Adrenal gland (tissue), 5 donors: ENCODE measurements around the gene PRRC2B.

Experiments used
- POLR2A ChIP-seq, 2 donors: fragments of 450-650 bp; IDR thresholded peaks; one replicate each; pipeline ENCODE4 v1.6.1; 2017; ENCODE audit warnings: antibody characterized with exemption in 2 of 2, mild to moderate bottlenecking in 2 of 2, moderate library complexity in 1 of 2
- TF ChIP-seq, protein P1 (sequence below), 6 experiments: fragments of 450-650 bp in 4 of 6; fragments of 200-600 bp in 2 of 6; sonication (generic) in 1 of 6; IDR thresholded peaks; 1 replicate in 5 of 6; 2 replicates in 1 of 6; pipeline versions ENCODE4 v1.5.1 to v1.8.0; 2016 to 2021; ENCODE audit warnings: antibody characterized with exemption in 6 of 6, mild to moderate bottlenecking in 2 of 6, moderate library complexity in 1 of 6
- donor health status: DM: no; HTN: no; CAD: no.

DNA sequence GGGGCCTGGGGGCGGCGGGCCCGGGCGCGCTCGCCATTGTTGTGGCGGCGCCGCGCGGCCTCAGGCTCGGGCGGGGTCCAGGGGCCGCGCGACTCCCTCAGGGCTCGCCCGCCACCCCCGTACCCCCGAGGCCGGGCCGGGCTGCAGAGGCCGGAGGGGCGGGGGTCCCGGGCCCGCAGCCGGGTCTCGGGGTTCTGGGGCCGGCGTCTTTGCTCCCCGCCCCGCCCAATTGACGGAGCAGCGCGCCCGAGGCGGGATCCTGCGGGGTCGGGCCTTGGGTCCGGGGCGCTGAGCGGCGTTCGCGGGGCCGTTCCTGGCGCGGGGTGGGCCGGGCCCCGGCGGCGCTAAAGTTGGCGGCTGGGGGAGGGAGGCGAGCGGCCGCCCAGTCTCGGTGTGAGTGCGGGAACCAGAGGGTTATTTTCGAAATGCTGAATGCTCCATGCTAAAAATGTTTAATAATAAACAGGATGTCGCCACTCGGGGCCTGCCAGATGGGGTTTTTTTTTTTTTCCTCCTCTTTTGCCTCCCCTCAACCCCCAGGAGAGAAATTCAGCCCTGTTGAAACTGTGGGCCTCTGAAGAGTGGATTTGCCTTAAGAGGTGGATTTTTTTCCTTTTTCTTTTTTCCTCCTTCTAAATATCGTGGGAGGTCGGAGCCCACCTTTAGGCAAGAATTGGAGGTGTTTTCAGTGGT lies 724 bp downstream of the PRRC2B start:
- TF ChIP-seq POLR2A (IDR thresholded peaks at IDR 0.05): peak; percentile 15 to 20
- TF ChIP-seq, protein P1, sequence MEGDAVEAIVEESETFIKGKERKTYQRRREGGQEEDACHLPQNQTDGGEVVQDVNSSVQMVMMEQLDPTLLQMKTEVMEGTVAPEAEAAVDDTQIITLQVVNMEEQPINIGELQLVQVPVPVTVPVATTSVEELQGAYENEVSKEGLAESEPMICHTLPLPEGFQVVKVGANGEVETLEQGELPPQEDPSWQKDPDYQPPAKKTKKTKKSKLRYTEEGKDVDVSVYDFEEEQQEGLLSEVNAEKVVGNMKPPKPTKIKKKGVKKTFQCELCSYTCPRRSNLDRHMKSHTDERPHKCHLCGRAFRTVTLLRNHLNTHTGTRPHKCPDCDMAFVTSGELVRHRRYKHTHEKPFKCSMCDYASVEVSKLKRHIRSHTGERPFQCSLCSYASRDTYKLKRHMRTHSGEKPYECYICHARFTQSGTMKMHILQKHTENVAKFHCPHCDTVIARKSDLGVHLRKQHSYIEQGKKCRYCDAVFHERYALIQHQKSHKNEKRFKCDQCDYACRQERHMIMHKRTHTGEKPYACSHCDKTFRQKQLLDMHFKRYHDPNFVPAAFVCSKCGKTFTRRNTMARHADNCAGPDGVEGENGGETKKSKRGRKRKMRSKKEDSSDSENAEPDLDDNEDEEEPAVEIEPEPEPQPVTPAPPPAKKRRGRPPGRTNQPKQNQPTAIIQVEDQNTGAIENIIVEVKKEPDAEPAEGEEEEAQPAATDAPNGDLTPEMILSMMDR (IDR thresholded peaks at IDR 0.05): no peak
